GM12892 (cell line): Measurements from ENCODE around the gene DUXB.

Experiments used
- POLR2A ChIP-seq: IDR thresholded peaks from 2 replicates; pipeline ENCODE4 v1.6.1; 2011; ENCODE audit warnings: low read depth, low read length, control low read depth
- POLR2AphosphoS5 ChIP-seq: IDR thresholded peaks from 2 replicates; pipeline ENCODE4 v1.6.1; 2011; ENCODE audit warnings: low read depth, low read length, control low read depth
- TAF1 ChIP-seq: IDR thresholded peaks from 2 replicates; pipeline ENCODE4 v1.6.1; 2011; ENCODE audit warnings: low read depth, mild to moderate bottlenecking, control low read depth, low read length, borderline replicate concordance

GRCh38 chr16:75679366-75679765, 21.9 kb downstream of the DUXB start:
- TF ChIP-seq POLR2A (no peak), POLR2AphosphoS5 (no peak), TAF1 (no peak)
